PC-9 (cell line): ENCODE data around the gene MBOAT7. TPM values are rescaled to one million over a fixed set of nuclear protein-coding genes. Genes with fewer than 3 reads are reported as not detected.

Experiments used
- BruUV-seq: library from RNA; stranded (reverse); fragments of 400-500 nt; replicated peaks from 2 replicates; lab custom pipeline; 2021; lab: Mats Ljungman, UMichigan
- CTCF ChIA-PET: fragments of 300-600 bp; sonication (Branson Sonifier 250); formaldehyde crosslinking; loops from one replicate; lab custom pipeline; 2022; ENCODE audit warnings: antibody characterized with exemption; lab: Charles Lee
- POLR2A ChIA-PET: fragments of 300-600 bp; sonication (Branson Sonifier 250); formaldehyde crosslinking; loops from one replicate; lab custom pipeline; 2022; ENCODE audit warnings: antibody characterized with exemption; ENCODE audit not compliant: unreplicated experiment; lab: Charles Lee
- DNase-seq, 2 experiments: peaks; one replicate each; pipeline versions ENCODE4 v3.0.0 to v3.0.0-alpha.2; 2015 to 2022; ENCODE audit warnings: mixed read lengths in 1 of 2
- H2AFZ ChIP-seq: fragments of 200-600 bp; sonication (generic); 2 replicates; pipeline ENCODE4 v1.8.1; 2017; ENCODE audit warnings: antibody characterized with exemption
- H3F3A ChIP-seq: fragments of 200-600 bp; sonication (generic); 2 replicates; pipeline ENCODE4 v1.8.1; 2017; ENCODE audit warnings: antibody characterized with exemption, mild to moderate bottlenecking, low read depth; ENCODE audit not compliant: insufficient read depth
- H3K27ac ChIP-seq: fragments of 200-600 bp; sonication (generic); 2 replicates; pipeline ENCODE4 v1.6.1; 2016; ENCODE audit warnings: mixed run types
- H3K27me3 ChIP-seq: fragments of 200-600 bp; sonication (generic); 2 replicates; pipeline ENCODE4 v1.6.1; 2016; ENCODE audit warnings: low read depth, mixed run types; ENCODE audit not compliant: insufficient read depth
- H3K36me3 ChIP-seq: fragments of 200-600 bp; sonication (generic); 2 replicates; pipeline ENCODE4 v1.6.1; 2016; ENCODE audit warnings: low read depth, mixed run types
- H3K4me1 ChIP-seq: fragments of 200-600 bp; sonication (generic); replicated peaks from 2 replicates; pipeline ENCODE4 v1.6.1; 2016; ENCODE audit warnings: mixed run types; ENCODE audit not compliant: insufficient read depth
- H3K4me2 ChIP-seq: fragments of 200-600 bp; sonication (generic); 2 replicates; pipeline ENCODE4 v1.6.1; 2017; ENCODE audit warnings: mixed run types
- H3K4me3 ChIP-seq: fragments of 200-600 bp; sonication (generic); 2 replicates; pipeline ENCODE4 v1.6.1; 2016; ENCODE audit warnings: mixed run types
- H3K79me2 ChIP-seq: fragments of 200-600 bp; sonication (generic); 2 replicates; pipeline ENCODE4 v1.6.1; 2017; ENCODE audit warnings: low read depth, mixed run types
- H3K9me2 ChIP-seq: fragments of 200-600 bp; sonication (generic); 2 replicates; pipeline ENCODE4 v1.8.1; 2017; ENCODE audit warnings: mild to moderate bottlenecking; ENCODE audit not compliant: insufficient read depth
- H3K9me3 ChIP-seq: fragments of 200-600 bp; sonication (generic); 2 replicates; pipeline ENCODE4 v1.8.1; 2016; ENCODE audit warnings: low read depth; ENCODE audit not compliant: insufficient read depth
- H4K20me1 ChIP-seq: fragments of 200-600 bp; sonication (generic); 2 replicates; pipeline ENCODE4 v1.8.1; 2017; ENCODE audit not compliant: insufficient read depth
- CTCF ChIP-seq: fragments of 200-600 bp; sonication (generic); conservative IDR thresholded peaks from 2 replicates; pipeline ENCODE4 v1.6.1; 2017; ENCODE audit warnings: mixed run types, antibody characterized with exemption, mild to moderate bottlenecking, moderate library complexity
- EZH2 ChIP-seq: fragments of 200-600 bp; sonication (generic); IDR thresholded peaks from 2 replicates; pipeline ENCODE4 v1.8.0; 2017; ENCODE audit warnings: antibody characterized with exemption, low read depth
- intact Hi-C: fragments of 100-400 bp; cut with micrococcal nuclease; formaldehyde crosslinking; loops from one replicate; pipeline ENCODE4 v1.10.0; 2022; ENCODE audit not compliant: unreplicated experiment
- total RNA-seq: library from RNA; stranded (reverse); gene quantifications from 2 replicates; pipeline ENCODE4 v1.2.3, GENCODE V29; 2021

MBOAT7 gene
- total RNA-seq, 1 experiment from 2014 or later: 494 TPM

- intact Hi-C loops: loop anchor here (1.0 to 2.0 kb wide), 7 partner anchors 22 to 311 kb away; partner anchors contain the start of genes LENG1, MYADM and NDUFA3
- Histone ChIP-seq H3K9me2 (no peaks in the 10 kb centered on the region), H3K36me3 (peaks cover 8% of the 10 kb centered on the region), H3K4me3 (peak overlapping the region; percentile 83), H4K20me1 (peaks cover 35% of the 10 kb centered on the region), H3K4me1 (peaks cover 26% of the 10 kb centered on the region; the same call in 1 of the 2 replicates), H3K9me3 (no peaks in the 10 kb centered on the region), H3F3A (peaks cover 23% of the 10 kb centered on the region), H3K27me3 (no peaks in the 10 kb centered on the region), H3K27ac (peak overlapping the region; percentile 82), H2AFZ (peak overlapping the region; percentile 90), H3K79me2 (peaks cover 44% of the 10 kb centered on the region), H3K4me2 (peak overlapping the region; percentile 97)
- POLR2A ChIA-PET: interaction anchor here (0.5 to 1.7 kb wide), 31 partner anchors 11 to 1872 kb away, joined by 3 to 36 read pairs (median 6); partner anchors contain the start of genes LENG1, LENG8, MBOAT7 and MYADM
- CTCF ChIA-PET: interaction anchor here (0.5 to 1.4 kb wide), 9 partner anchors 52 to 344 kb away, joined by 3 to 21 read pairs (median 7); partner anchors contain the start of gene MBOAT7
- TF ChIP-seq EZH2 (no peak), CTCF (no peak)
- BruUV-seq: no TSS peak
- DNase-seq: peak; percentile 100
These were observed 52.3 kb downstream of the MBOAT7 start for GRCh38 chr19:54136864-54137698.

- Histone ChIP-seq H2AFZ (peak overlapping the region; percentile 90), H3K36me3 (peaks cover 1% of the 10 kb centered on the region), H3K79me2 (peaks cover 36% of the 10 kb centered on the region), H3K4me1 (peaks cover 26% of the 10 kb centered on the region; the same call in 1 of the 2 replicates), H3K9me2 (no peaks in the 10 kb centered on the region), H3F3A (peaks cover 23% of the 10 kb centered on the region), H4K20me1 (peaks cover 27% of the 10 kb centered on the region), H3K9me3 (no peaks in the 10 kb centered on the region), H3K27ac (peak overlapping the region; percentile 46), H3K4me2 (peak overlapping the region; percentile 97), H3K27me3 (no peaks in the 10 kb centered on the region), H3K4me3 (peak overlapping the region; percentile 69)
- POLR2A ChIA-PET: interaction anchor here (0.6 to 1.7 kb wide), 18 partner anchors 12 to 1451 kb away, joined by 4 to 36 read pairs (median 7); partner anchors contain the start of genes LENG1, LENG8, MBOAT7 and MYADM
- intact Hi-C loops: loop anchor here (2.0 kb wide), 1 partner anchor 155 kb away; no protein-coding TSS in a partner anchor
- TF ChIP-seq EZH2: no peak
- TSS peak; percentile 95 for BruUV-seq
- CTCF ChIA-PET: interaction anchor here (0.7 to 1.4 kb wide), 4 partner anchors 53 to 343 kb away, joined by 3 to 21 read pairs (median 11); partner anchors contain the start of gene MBOAT7
- DNase-seq: peak in 1 of 2 experiments; percentile 18
These were observed 53.1 kb downstream of the MBOAT7 start for GRCh38 chr19:54136086-54136863.

GRCh38 chr19:54133957-54134590, 55.3 kb downstream of the MBOAT7 start:
- Histone ChIP-seq H3K4me2 (no peak overlapping the region), H3K79me2 (peaks cover 14% of the 10 kb centered on the region), H4K20me1 (peaks cover 5% of the 10 kb centered on the region; the same call in 1 of the 2 replicates), H2AFZ (no peak overlapping the region), H3K27ac (no peak overlapping the region), H3K4me1 (peaks cover 21% of the 10 kb centered on the region; the same call in 1 of the 2 replicates), H3F3A (peaks cover 23% of the 10 kb centered on the region), H3K9me3 (no peaks in the 10 kb centered on the region), H3K27me3 (no peaks in the 10 kb centered on the region), H3K36me3 (no peaks in the 10 kb centered on the region; the same call in 1 of the 2 replicates), H3K4me3 (no peak overlapping the region), H3K9me2 (no peaks in the 10 kb centered on the region)
- no peak for DNase-seq
- no peak for TF ChIP-seq CTCF
- TF ChIP-seq EZH2: no peak
- intact Hi-C loops: no loop called here
- ChIA-PET POLR2A (no interaction called here), CTCF (no interaction called here)
- BruUV-seq: no TSS peak
